ENCODE measurements around the gene PCGF2. TPM values are rescaled to one million over a fixed set of nuclear protein-coding genes. Genes with fewer than 3 reads are reported as not detected.
"Not testable (repeated sequence)": the region's sequence is repeated elsewhere in the genome, so short reads cannot be mapped to it uniquely, and the experiment has no call there.

PCGF2 gene
- 8.0 TPM for total RNA-seq

DNA sequence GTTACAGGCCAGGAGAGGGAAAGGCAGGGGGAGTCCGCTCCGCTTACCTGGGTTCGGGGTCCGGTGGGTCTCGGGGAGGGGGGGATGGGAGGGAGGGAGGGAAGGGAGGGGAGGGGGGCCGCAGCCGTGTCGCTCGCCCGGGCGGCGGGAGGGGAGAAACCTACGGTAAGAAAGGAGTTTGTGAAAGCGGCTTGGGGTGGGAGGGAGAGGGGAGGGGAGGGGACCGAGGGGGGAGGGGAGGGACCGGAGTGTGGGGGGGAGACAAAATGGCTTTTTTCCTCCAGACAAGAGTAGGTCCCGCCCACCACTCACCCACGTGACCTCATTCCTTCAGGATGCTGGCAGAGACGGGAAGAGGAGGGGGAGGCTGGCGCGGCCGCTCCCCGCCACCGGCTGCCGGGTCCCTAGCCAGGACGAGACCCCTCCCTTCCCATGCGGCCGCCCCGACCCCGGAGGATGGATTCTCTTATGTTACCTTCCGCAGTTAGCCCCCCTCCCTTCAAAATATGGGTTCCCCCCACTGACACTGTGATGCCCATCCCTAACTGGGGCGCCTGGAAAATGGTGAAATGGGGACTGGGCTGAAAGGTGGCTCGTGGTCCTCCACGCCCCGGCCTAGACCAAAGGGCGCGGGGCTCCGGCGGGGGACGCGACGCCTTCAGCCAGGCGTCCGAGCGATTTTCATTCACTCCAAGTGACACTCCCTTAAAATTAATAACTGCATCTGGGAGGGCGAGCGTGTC, at the start of gene PCGF2:
Gene PCGF2, minus strand, starts transcription at position 188 of the 743 bp plus-strand sequence. CDS start 7,934 bp downstream, outside the sequence.
- DNase-seq: peak; percentile 97

- DNase-seq: no peak
Observed at GRCh38 chr17:38797828-38798227, 49.7 kb upstream of the PCGF2 start.

DNA sequence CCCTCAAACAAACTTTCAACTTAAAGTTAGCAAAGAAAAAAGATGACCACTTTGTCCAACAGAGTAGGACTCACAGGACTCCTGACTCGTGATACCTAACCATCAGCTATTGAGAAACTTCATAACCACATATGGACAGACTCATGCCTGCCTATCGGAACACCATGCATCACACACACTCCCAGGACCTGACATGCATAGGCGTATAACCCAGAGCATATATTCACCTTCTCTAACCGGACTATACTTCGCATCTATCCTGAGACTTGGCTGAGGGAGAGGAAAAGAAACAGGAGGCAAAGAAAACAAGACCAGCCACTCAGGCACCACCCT, 49.0 kb upstream of the PCGF2 start:
- DNase-seq: no peak

DNA sequence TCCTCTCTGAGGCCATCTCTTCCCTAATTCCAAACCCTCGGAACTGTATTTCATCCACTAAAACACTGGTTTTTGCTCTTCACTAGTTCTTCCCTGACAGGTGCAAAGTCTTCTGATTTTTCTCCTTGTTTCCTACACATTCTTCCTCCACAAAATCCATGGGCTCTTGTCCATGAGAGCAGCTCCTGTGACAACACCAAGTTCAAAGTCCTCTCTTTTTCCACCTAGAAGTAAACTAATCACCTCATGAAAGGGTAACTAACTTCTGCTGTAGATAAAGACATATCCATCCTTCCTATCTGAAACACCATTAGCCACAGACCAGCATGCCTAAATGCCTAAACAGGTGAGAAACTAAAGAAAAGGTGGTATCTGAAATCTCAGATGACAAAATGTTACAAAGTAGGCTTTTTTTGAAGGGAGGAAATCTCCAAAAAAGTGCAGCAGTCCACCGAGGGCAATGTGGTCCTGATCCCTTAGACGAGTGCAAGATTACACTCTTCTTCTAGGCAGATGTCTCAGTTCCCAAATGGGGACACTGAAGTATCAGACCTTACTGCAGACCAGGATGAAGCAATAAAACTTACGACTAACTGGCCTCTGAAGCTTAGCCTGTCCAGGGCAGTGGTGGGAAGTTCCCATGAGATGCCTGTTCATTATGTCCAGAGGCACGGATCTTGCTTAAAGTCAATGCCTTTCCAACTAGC, 48.5 kb upstream of the PCGF2 start:
- DNase-seq: no peak

GRCh38 chr17:38794221-38794620, 46.1 kb upstream of the PCGF2 start:
- no peak for DNase-seq

- no peak for DNase-seq
Observed at GRCh38 chr17:38791162-38791561, 43.0 kb upstream of the PCGF2 start.

DNA sequence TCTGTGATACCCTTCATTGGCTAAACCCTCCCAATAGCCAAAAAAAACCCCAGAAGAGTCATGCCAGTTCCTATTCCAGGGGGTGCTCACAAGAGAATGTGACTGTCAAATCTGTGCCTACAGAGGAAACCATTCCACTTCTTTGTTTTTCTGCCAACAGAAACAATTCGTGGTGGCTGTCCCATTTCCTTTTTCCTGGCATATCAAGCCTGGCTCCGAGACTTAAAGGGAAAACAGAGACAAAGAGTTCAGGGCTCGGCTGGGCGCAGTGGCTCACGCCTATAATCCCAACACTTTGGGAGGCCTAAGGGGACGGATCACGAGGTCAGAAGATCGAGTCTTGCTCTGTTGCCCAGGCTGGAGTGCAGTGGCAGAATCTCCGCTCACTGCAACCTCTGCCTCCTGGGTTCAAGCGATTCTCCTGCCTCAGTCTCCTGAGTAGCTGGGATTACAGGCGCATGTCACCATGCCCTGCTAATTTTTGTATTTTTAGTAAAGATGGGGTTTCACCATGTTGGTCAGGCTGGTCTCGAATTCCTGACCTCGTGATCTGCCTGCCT, 42.1 kb upstream of the PCGF2 start:
- not testable (repeated sequence) for DNase-seq

DNA sequence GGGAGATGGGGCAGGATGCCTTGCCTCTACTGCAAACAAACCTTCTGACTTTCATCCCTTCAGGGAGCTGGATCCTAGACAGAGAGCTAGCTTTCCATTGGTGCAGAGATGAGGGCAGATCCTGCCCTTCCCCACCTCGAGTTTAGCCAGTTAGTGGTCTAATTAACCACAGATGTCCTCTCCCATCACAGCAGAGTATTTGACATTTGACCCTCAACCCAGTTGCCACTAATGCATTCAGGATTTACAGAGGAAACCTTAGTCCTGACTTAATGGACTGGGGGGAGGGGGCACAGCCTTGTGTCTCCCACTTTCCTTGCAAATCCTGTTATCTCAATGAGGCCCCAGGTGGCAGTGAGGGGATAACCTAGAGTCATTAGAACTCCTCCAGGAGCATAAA, 41.0 kb upstream of the PCGF2 start:
- no peak for DNase-seq

- not testable (repeated sequence) for DNase-seq
Observed at GRCh38 chr17:38787999-38788398, 39.9 kb upstream of the PCGF2 start.

GRCh38 chr17:38786372-38786771, 38.2 kb upstream of the PCGF2 start:
- no peak for DNase-seq

- no peak for DNase-seq
Observed at GRCh38 chr17:38783227-38783626, 35.1 kb upstream of the PCGF2 start.

- no peak for DNase-seq
Observed at GRCh38 chr17:38779965-38780752, 32.0 kb upstream of the PCGF2 start.

DNA sequence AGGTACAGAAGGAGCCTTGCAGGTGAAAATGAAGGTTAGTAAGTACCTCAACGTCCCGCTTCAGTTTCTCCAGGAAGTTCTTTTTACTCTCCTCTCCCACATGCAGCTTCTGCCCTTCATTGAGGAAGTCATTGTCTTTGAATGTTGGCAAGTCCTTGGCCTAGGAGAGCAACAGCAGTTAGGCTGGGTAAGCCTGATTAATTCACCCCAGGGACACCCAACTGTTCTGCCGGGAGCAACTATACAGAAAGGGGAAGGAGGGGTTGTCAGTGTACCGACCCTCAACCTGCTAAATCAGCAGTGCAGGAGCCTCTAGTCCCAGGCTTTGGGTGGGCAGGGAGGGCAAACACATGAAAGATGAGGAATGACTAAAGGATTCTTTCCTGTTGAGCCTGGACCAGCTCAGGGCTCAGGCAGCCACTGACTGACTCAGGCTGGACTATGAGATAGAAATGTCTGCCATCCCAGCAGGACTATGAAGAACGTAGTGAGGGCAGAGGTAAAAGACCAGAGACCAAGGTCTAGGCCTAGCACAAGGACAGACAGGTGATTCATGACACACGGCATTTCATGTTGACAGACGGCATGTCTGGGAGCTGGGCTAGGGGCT, 29.6 kb upstream of the PCGF2 start:
- no peak for DNase-seq

DNA sequence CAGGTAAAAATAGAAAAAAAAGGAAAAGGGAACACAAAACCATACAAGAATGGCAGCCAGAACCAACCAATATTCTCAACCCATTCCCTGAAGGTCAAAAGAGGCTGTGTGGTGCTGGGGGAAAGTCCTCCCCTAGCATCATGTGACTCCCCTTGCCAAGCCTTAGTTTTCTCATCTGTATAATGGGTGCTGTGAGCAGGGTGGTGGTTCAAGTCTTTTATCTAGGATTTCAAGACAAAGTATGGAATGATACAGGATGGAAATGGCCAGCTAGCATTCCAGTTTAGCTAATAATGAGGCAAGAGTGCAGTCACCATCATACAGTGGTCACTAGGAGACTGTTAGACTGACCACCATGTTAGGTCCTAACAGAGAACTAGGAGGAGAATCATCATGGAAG, 25.1 kb upstream of the PCGF2 start:
- DNase-seq: no peak

DNA sequence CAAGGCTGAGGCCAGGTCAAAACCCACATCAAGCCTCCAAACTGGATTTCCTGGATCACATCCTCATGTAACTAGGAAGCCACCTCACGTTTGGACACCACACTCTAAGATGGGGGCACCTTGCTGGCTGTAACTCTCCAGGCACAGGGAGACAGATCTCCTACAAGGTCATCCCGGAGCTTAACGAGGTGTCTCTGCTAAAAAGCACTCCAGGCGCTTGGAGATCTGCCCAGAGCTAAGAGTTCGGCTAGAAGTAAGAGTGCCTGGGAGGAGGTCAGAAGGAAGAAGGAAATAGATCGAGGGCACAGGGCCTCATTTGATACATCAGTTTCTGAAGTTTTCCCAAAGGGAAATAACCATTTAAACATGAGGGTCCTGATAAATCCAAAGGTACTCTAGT, 20.3 kb upstream of the PCGF2 start:
- no peak for DNase-seq

DNA sequence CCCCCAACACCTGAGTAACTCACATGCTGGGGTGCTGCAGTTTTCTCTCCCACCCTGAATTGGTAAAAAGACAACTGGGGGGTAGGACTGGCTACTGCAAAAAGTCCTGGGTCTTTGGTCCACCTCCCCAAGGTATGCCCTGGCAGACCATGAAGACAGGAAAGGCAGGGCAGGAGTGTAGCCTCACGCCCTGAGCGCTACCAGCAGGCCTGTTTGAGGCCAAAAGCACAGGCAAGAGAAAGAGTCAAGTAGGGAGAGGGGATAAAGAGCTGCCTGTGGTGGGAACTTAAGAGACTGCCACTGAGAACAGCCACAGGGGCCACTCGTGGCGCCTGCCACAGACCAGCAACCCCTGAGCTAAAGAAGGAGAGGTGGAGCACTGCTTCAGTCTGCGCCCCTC, 18.2 kb upstream of the PCGF2 start:
- DNase-seq: no peak

- no peak for DNase-seq
Observed at GRCh38 chr17:38762231-38762630, 14.1 kb upstream of the PCGF2 start.

DNA sequence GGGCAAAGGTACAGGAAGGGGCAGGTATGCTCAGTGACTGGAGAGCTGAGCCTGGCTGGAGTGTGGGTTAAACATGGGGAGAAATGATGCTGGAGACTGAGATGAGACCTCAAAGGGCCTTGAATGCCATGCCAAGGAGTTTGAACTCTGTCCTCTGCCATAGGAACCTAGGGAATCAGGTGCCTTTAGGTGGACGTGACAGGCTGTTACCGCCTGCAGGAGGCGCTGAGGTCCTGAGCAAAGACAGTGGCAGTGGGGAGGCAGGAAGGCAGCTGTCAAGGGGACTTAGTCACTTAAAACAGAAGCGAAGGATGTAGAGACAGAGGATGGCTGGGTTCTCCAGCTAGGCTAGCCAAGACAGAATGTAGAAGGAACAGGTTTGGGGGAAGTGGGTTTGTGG, 13.5 kb upstream of the PCGF2 start:
- no peak for DNase-seq

- DNase-seq: no peak
Observed at GRCh38 chr17:38753071-38753506, 5.0 kb upstream of the PCGF2 start.

- DNase-seq: peak; percentile 99
Observed at GRCh38 chr17:38752308-38753070, 4.4 kb upstream of the PCGF2 start, which contains the start of gene PSMB3. Gene PSMB3, plus strand, starts transcription at chr17:38752741. Its CDS starts 86 bp downstream, at chr17:38752827.

GRCh38 chr17:38751808-38752307, 3.7 kb upstream of the PCGF2 start:
- peak; percentile 96 for DNase-seq
